DOHH2 (cell line): Measurements from ENCODE around the gene GABRA4.

Source experiments
- H3F3A ChIP-seq: fragments of 200-600 bp; sonication (generic), shearing (Covaris generic); 2 replicates; pipeline ENCODE4 v1.6.0; 2016; ENCODE audit warnings: antibody characterized with exemption, mild to moderate bottlenecking; ENCODE audit not compliant: control insufficient read depth, insufficient read depth
- H3K27ac ChIP-seq: fragments of 200-600 bp; sonication (generic); 2 replicates; pipeline ENCODE4 v1.5.1; 2014; ENCODE audit warnings: low read depth, mild to moderate bottlenecking, low read length, moderate library complexity
- H3K27me3 ChIP-seq: fragments of 200-600 bp; sonication (generic); 2 replicates; pipeline ENCODE4 v1.6.1; 2014; ENCODE audit warnings: mild to moderate bottlenecking, low read length, mixed read lengths; ENCODE audit not compliant: control insufficient read depth
- H3K36me3 ChIP-seq: fragments of 200-600 bp; sonication (generic); 2 replicates; pipeline ENCODE4 v1.6.1; 2014; ENCODE audit warnings: mild to moderate bottlenecking, low read length, moderate library complexity, mixed read lengths; ENCODE audit not compliant: control insufficient read depth
- H3K4me1 ChIP-seq: fragments of 200-600 bp; sonication (generic); 2 replicates; pipeline ENCODE4 v1.6.1; 2014; ENCODE audit warnings: mild to moderate bottlenecking, low read length, mixed read lengths; ENCODE audit not compliant: control insufficient read depth
- H3K4me2 ChIP-seq: fragments of 200-600 bp; sonication (generic); 2 replicates; pipeline ENCODE4 v1.6.0; 2014; ENCODE audit warnings: mild to moderate bottlenecking, low read length, moderate library complexity
- H3K4me3 ChIP-seq: fragments of 200-600 bp; sonication (generic); 2 replicates; pipeline ENCODE4 v1.5.1; 2014; ENCODE audit warnings: mild to moderate bottlenecking, low read length, mixed read lengths
- H3K79me2 ChIP-seq: fragments of 200-600 bp; sonication (generic); 2 replicates; pipeline ENCODE4 v1.6.1; 2014; ENCODE audit warnings: mild to moderate bottlenecking, low read length, mixed read lengths; ENCODE audit not compliant: control insufficient read depth
- H3K9me2 ChIP-seq: fragments of 200-600 bp; sonication (generic); replicated peaks from 2 replicates; pipeline ENCODE4 v1.6.1; 2014; ENCODE audit warnings: mild to moderate bottlenecking, low read length, mixed read lengths; ENCODE audit not compliant: control insufficient read depth
- H3K9me3 ChIP-seq: fragments of 200-600 bp; sonication (generic); 2 replicates; pipeline ENCODE4 v1.6.1; 2014; ENCODE audit warnings: antibody characterized with exemption, low read length, mixed read lengths; ENCODE audit not compliant: control insufficient read depth, insufficient read depth
- H4K20me1 ChIP-seq: fragments of 200-600 bp; sonication (generic); 2 replicates; pipeline ENCODE4 v1.6.0; 2014; ENCODE audit warnings: low read depth, mild to moderate bottlenecking, antibody characterized with exemption, low read length, moderate library complexity; ENCODE audit not compliant: control insufficient read depth, insufficient read depth
- EZH2phosphoT487 ChIP-seq: fragments of 200-600 bp; sonication (generic); IDR thresholded peaks from 2 replicates; pipeline ENCODE4 v1.6.1; 2017; ENCODE audit warnings: borderline replicate concordance, mild to moderate bottlenecking, antibody characterized with exemption, low read length, moderate library complexity, mixed read lengths
- TF ChIP-seq, protein P1 (sequence below): fragments of 200-600 bp; sonication (generic); IDR thresholded peaks from one replicate; pipeline ENCODE4 v1.5.1; 2014; ENCODE audit warnings: antibody characterized with exemption, mild to moderate bottlenecking, low read depth, low read length; ENCODE audit not compliant: poor library complexity, severe bottlenecking

Gene GABRA4

DNA sequence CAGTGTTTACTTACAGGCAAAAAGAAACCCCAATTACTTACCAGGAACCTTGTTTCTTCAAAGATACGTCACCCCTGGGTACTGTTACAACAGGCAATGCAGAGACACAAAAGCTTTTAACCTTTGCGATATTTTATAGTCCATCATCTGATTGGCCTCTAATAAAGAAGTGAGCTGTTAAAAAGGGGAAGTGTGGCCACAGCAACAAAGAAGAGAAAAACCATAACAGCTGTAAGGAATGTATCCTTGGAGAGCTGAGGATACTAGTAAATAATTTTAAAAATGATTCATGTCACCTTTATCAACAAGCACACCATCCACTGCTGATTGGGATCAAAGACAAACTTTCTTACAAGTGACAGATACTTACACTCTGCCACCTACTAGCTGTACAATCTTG lies 14.1 kb downstream of the GABRA4 start:
- no peaks in the 10 kb centered on the region for H3K9me3 ChIP-seq
- H3K27ac ChIP-seq: no peak overlapping the region
- H3K36me3 ChIP-seq: no peaks in the 10 kb centered on the region
- no peak overlapping the region for H3K4me3 ChIP-seq
- no peak for TF ChIP-seq EZH2phosphoT487
- TF ChIP-seq, protein P1, sequence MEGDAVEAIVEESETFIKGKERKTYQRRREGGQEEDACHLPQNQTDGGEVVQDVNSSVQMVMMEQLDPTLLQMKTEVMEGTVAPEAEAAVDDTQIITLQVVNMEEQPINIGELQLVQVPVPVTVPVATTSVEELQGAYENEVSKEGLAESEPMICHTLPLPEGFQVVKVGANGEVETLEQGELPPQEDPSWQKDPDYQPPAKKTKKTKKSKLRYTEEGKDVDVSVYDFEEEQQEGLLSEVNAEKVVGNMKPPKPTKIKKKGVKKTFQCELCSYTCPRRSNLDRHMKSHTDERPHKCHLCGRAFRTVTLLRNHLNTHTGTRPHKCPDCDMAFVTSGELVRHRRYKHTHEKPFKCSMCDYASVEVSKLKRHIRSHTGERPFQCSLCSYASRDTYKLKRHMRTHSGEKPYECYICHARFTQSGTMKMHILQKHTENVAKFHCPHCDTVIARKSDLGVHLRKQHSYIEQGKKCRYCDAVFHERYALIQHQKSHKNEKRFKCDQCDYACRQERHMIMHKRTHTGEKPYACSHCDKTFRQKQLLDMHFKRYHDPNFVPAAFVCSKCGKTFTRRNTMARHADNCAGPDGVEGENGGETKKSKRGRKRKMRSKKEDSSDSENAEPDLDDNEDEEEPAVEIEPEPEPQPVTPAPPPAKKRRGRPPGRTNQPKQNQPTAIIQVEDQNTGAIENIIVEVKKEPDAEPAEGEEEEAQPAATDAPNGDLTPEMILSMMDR: no peak
- no peaks in the 10 kb centered on the region for H3K27me3 ChIP-seq
- peaks cover 11% of the 10 kb centered on the region for H3K4me1 ChIP-seq
- H3F3A ChIP-seq: no peaks in the 10 kb centered on the region
- no peaks in the 10 kb centered on the region for H3K9me2 ChIP-seq
- no peaks in the 10 kb centered on the region for H3K79me2 ChIP-seq
- no peak overlapping the region for H3K4me2 ChIP-seq
- H4K20me1 ChIP-seq: no peaks in the 10 kb centered on the region

DNA sequence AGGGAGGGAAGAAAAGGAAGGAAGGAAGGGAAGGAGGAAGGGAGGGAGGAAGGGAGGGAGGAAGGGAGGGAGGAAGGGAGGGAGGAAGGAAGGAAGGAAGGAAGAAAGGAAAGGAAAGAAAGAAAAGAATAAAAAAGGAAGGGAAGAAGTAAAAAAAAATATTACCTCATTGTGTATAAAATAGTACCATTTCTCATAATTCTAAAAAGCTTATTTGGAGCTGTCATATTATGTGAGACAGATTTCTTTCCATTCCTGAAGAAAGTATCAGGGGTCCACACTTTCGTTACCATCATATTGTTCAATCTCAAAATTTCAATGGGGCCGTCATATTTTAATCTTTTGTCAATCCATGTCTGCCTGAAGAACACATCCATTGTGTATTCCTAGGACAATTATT lies 16.1 kb downstream of the GABRA4 start:
- H3K4me3 ChIP-seq: no peak overlapping the region
- H3K4me2 ChIP-seq: no peak overlapping the region
- no peaks in the 10 kb centered on the region for H3K79me2 ChIP-seq
- no peaks in the 10 kb centered on the region for H3K9me3 ChIP-seq
- H3F3A ChIP-seq: no peaks in the 10 kb centered on the region
- no peaks in the 10 kb centered on the region for H3K9me2 ChIP-seq
- TF ChIP-seq EZH2phosphoT487: no peak
- TF ChIP-seq, protein P1: no peak
- no peaks in the 10 kb centered on the region for H3K27me3 ChIP-seq
- no peak overlapping the region for H3K27ac ChIP-seq
- H3K36me3 ChIP-seq: no peaks in the 10 kb centered on the region
- no peaks in the 10 kb centered on the region for H4K20me1 ChIP-seq
- H3K4me1 ChIP-seq: peaks cover 11% of the 10 kb centered on the region

DNA sequence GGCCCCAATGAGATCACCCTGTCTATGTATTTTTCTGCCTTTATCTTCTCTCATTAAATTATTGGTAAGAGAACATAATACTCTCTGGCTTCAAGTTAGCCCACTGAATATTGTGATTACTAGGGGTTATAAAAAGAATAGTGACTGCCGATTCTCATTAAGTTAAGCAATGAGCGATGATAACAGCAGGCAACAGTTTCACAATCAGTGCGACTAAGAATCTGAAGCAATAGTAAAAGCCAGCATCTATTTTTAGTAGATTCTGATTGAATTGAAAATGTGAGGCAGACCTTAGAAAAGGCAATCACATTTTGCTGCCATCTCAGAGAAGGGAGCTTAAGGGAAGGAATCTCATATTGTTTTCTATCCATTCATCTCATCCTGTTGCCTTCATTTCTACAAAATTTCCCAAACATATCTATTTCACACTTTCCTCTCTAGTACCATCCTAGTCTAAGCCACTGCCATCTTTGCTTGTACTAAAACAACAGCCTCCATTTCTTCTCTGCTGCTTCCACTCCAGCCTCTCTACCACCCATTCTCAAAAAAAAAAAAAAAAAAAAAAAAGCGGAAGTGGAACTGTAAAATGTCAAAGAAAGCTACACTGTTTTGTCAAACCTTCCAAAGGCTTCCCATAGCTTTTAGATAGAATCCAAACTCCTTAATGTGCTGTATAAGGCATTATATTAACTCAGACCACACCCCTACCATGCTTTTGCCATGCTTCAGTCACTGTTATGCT lies 17.4 kb downstream of the GABRA4 start:
- no peaks in the 10 kb centered on the region for H3K36me3 ChIP-seq
- no peak overlapping the region; the same call in 1 of the 2 replicates for H3K4me3 ChIP-seq
- H3F3A ChIP-seq: no peaks in the 10 kb centered on the region
- H3K4me1 ChIP-seq: peaks cover 11% of the 10 kb centered on the region
- H3K4me2 ChIP-seq: peak overlapping the region; percentile 12
- TF ChIP-seq, protein P1: no peak
- no peak for TF ChIP-seq EZH2phosphoT487
- no peaks in the 10 kb centered on the region for H3K79me2 ChIP-seq
- H3K9me2 ChIP-seq: no peaks in the 10 kb centered on the region
- no peaks in the 10 kb centered on the region for H3K9me3 ChIP-seq
- H3K27me3 ChIP-seq: no peaks in the 10 kb centered on the region
- H3K27ac ChIP-seq: no peak overlapping the region
- no peaks in the 10 kb centered on the region for H4K20me1 ChIP-seq
